GM19395 (cell line): ENCODE data around the gene FOXD4L5.
"Not testable (repeated sequence)": the region's sequence is repeated elsewhere in the genome, so short reads cannot be mapped to it uniquely, and the experiment has no call there.

Experiments used
- ATAC-seq: cut with Tn5 transposase; IDR thresholded peaks from one replicate; pipeline ENCODE4 v1.9.1; 2021; ENCODE audit warnings: mild to moderate bottlenecking, moderate library complexity; ENCODE audit not compliant: unreplicated experiment

Gene FOXD4L5

GRCh38 chr9:65285109-65285508 is at the start of gene FOXD4L5:
TSS of gene FOXD4L5 (minus strand) at chr9:65285209. CDS start at chr9:65284377, 832 bp downstream.
- not testable (repeated sequence) for ATAC-seq

GRCh38 chr9:65283943-65284342 is 1.1 kb downstream of the FOXD4L5 start:
- not testable (repeated sequence) for ATAC-seq

DNA sequence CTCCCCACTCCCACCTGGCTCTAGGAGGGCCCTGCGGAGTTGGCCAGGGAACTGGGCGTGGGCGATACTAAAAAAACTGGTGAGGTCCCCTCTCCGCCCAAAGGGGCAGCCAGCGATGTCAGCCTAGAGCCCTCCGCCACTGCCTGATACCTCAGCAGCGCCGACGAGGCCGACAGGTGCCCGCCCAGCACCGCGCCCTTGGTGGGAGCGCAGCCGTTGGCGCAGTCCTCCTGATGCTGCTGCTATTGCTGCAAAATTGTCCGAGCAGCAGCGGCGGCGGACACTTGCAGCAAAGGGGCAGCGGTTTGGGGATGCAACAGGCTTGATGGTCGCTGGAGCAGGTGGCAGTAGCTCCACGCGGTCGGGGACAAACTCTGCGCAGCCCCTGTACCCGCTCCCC is 2.0 kb downstream of the FOXD4L5 start:
- ATAC-seq, result not testable (repeated sequence)
